HepG2 (cell line): ENCODE results near the gene ARFGAP2. TPM values are rescaled to one million over a fixed set of nuclear protein-coding genes. Genes with fewer than 3 reads are reported as not detected.
A peak's percentile ranks its signal among the peaks of the same experiment; 100 is the strongest.

ENCODE experiments used
- BATF2 ChIP-seq: sonication (generic); formaldehyde crosslinking; IDR thresholded peaks from 2 replicates; pipeline ENCODE4 v1.8.0; 2022; ENCODE audit warnings: mild to moderate bottlenecking, missing genetic modification reagents, moderate library complexity
- CREB1 ChIP-seq, 2 experiments: fragments of 450-650 bp in 1 of 2; IDR thresholded peaks; 2 replicates each; pipeline ENCODE4 v1.6.1; 2016 to 2017; ENCODE audit warnings: control low read depth in 1 of 2, mild to moderate bottlenecking in 1 of 2, missing compliant biosample characterization in 1 of 2, missing genetic modification characterization in 1 of 2
- JUNB ChIP-seq: sonication (generic); formaldehyde crosslinking; IDR thresholded peaks from 2 replicates; pipeline ENCODE4 v1.8.0; 2022; ENCODE audit warnings: missing genetic modification reagents, mild to moderate bottlenecking, borderline replicate concordance
- MAF1 ChIP-seq: sonication (generic); formaldehyde crosslinking; IDR thresholded peaks from 2 replicates; pipeline ENCODE4 v1.5.0; 2020; ENCODE audit warnings: missing genetic modification reagents, borderline replicate concordance
- MTF1 ChIP-seq: sonication (generic); formaldehyde crosslinking; IDR thresholded peaks from 2 replicates; pipeline ENCODE4 v1.5.0; 2020; ENCODE audit warnings: missing genetic modification reagents
- PHF5A ChIP-seq: IDR thresholded peaks from one replicate; pipeline ENCODE4 v1.6.1; 2018; ENCODE audit warnings: low read depth, missing genetic modification reagents; ENCODE audit not compliant: unreplicated experiment
- POLR2G ChIP-seq: fragments of 200-400 bp; formaldehyde crosslinking; IDR thresholded peaks from 2 replicates; pipeline ENCODE4 v1.6.1; 2018; ENCODE audit warnings: mild to moderate bottlenecking, low read depth, low read length, moderate library complexity
- RCOR2 ChIP-seq: IDR thresholded peaks from 2 replicates; pipeline ENCODE4 v1.6.1; 2016; ENCODE audit warnings: missing biosample characterization, missing genetic modification reagents
- REPIN1 ChIP-seq: sonication (generic); formaldehyde crosslinking; IDR thresholded peaks from 2 replicates; pipeline ENCODE4 v1.8.0; 2022; ENCODE audit warnings: missing genetic modification reagents, low read depth, mild to moderate bottlenecking, borderline replicate concordance
- RFX1 ChIP-seq: fragments of 450-650 bp; IDR thresholded peaks from 2 replicates; pipeline ENCODE4 v1.6.1; 2017
- SIN3B ChIP-seq: fragments of 150-350 bp; IDR thresholded peaks from 2 replicates; pipeline ENCODE4 v1.6.1; 2014; ENCODE audit warnings: low read length
- SOX6 ChIP-seq, 2 experiments: fragments of 450-650 bp in 1 of 2; sonication (generic) in 1 of 2; formaldehyde crosslinking in 1 of 2; IDR thresholded peaks; 2 replicates each; pipeline versions ENCODE4 v1.4.0 to v1.6.1; 2017 to 2020; ENCODE audit warnings: antibody characterized with exemption in 1 of 2, mild to moderate bottlenecking in 1 of 2, missing genetic modification reagents in 1 of 2
- TFE3 ChIP-seq: IDR thresholded peaks from 2 replicates; pipeline ENCODE4 v1.6.1; 2016
- ZC3H4 ChIP-seq: sonication (generic); formaldehyde crosslinking; IDR thresholded peaks from 2 replicates; pipeline ENCODE4 v1.4.0; 2020; ENCODE audit warnings: missing genetic modification reagents, borderline replicate concordance
- ZFP62 ChIP-seq: sonication (generic); formaldehyde crosslinking; IDR thresholded peaks from 2 replicates; pipeline ENCODE4 v1.4.0; 2020; ENCODE audit warnings: missing genetic modification reagents
- ZKSCAN1 ChIP-seq: fragments of 150-350 bp; IDR thresholded peaks from 2 replicates; pipeline ENCODE4 v1.6.1; 2014; ENCODE audit warnings: low read length
- ZNF484 ChIP-seq: sonication (generic); formaldehyde crosslinking; IDR thresholded peaks from 2 replicates; pipeline ENCODE4 v1.5.1; 2020; ENCODE audit warnings: mild to moderate bottlenecking, low read depth, missing genetic modification reagents, borderline replicate concordance
- ZNF609 ChIP-seq: sonication (generic); formaldehyde crosslinking; IDR thresholded peaks from 2 replicates; pipeline ENCODE4 v1.4.0; 2020; ENCODE audit warnings: mild to moderate bottlenecking, missing genetic modification reagents, borderline replicate concordance
- ZNF75D ChIP-seq: sonication (generic); formaldehyde crosslinking; IDR thresholded peaks from 2 replicates; pipeline ENCODE4 v1.8.1; 2023; ENCODE audit warnings: missing genetic modification reagents, mild to moderate bottlenecking, borderline replicate concordance
- ZNF775 ChIP-seq: sonication (generic); formaldehyde crosslinking; IDR thresholded peaks from 2 replicates; pipeline ENCODE4 v1.4.0; 2020; ENCODE audit warnings: missing genetic modification reagents, mild to moderate bottlenecking, moderate library complexity, borderline replicate concordance
- ZNF780A ChIP-seq: sonication (generic); formaldehyde crosslinking; IDR thresholded peaks from 2 replicates; pipeline ENCODE4 v1.8.0; 2022; ENCODE audit warnings: mild to moderate bottlenecking, missing genetic modification reagents, moderate library complexity
- ZNF782 ChIP-seq: sonication (generic); formaldehyde crosslinking; IDR thresholded peaks from 2 replicates; pipeline ENCODE4 v1.4.0; 2020; ENCODE audit warnings: missing genetic modification reagents, mild to moderate bottlenecking, borderline replicate concordance
- ZSCAN22 ChIP-seq: sonication (generic); formaldehyde crosslinking; IDR thresholded peaks from 2 replicates; pipeline ENCODE4 v1.4.0; 2020; ENCODE audit warnings: mild to moderate bottlenecking, missing genetic modification reagents
- polyA plus RNA-seq, 8 experiments: library from polyadenylated mRNA; depleted of rRNA in 3 of 8; stranded (reverse) in 7 of 8; unstranded in 1 of 8; fragments of >200 nt; fragmentation: Illumina TruSeq in 4 of 8; extraction: Trizol in 4 of 8; gene quantifications; 2 replicates each; pipeline versions ENCODE4 v1.2.1 to v1.2.3, GENCODE V29; 2011 to 2016; ENCODE audit warnings: low read depth in 4 of 8, missing spikeins in 1 of 8, mixed read lengths in 1 of 8; ENCODE audit not compliant: insufficient read depth in 1 of 8
- total RNA-seq, 5 experiments: library from RNA; depleted of rRNA; stranded (reverse); fragments of >200 nt; fragmentation: Illumina TruSeq; extraction: Trizol; gene quantifications; 2 replicates each; pipeline ENCODE4 v1.2.3, GENCODE V29; 2016; ENCODE audit warnings: low read depth in 1 of 5

Gene ARFGAP2
- total and polyA plus RNA-seq, 2 of the 13 experiments (the other 11 are each of a cell fraction or from before 2014, with no cell fraction given) = 32.3 to 75.3 TPM

DNA sequence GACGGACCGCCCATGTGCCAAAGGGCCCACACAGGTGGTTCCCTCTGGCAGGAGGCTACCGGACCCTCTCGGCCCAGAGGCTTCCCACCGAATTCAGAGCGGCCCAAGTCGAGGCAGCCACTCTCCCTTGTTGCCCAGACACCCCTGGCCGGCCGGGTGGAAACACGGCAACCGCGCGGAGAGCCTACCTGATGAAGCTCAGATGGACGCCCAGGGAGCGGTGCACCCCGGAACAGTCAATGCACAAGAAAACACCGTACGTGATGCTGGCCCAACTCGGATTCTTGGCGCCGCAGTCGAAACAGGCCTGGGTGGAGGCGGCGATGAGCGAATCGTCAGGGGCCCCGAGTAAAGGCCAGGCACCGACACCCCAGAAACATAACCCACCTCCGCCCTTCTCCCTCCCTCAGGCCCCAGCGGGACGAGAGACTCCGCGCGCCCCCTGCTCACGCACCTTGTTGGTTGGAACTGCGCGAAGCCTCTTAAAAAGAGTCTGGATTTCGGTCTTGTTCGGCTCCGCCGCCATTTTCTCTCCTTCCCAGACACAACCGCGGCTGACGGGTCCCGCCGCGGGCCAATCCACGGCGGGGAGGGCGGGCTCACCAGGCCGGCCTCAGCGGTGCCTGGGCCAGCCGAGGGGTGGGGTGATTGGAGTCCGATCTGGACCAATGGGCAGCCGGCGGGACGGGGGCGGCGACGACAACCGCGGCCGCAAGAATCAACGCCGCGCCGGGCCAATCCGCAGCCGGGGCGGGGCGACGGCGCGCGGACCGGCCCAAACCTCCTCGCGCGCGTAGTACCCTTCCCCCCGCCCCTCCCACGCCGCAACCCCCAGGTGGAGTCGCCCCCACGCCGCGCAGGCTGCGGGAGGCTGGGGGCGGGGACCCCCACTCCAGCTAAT lies at the start of gene ARFGAP2 (continued):
- peak; percentile 30; the same call in 1 of the 2 replicates for TF ChIP-seq ZSCAN22
- TF ChIP-seq ZNF782 (CRISPR knock-in tag) = peak; percentile 68; the same call in 1 of the 2 replicates
- TF ChIP-seq RFX1 = no peak
- no peak for TF ChIP-seq RCOR2
- no peak; the same call in 1 of the 2 replicates for TF ChIP-seq ZNF484 (CRISPR knock-in tag)
- no peak for TF ChIP-seq JUNB (CRISPR knock-in tag)
- TF ChIP-seq ZKSCAN1 = no peak
- TF ChIP-seq ZFP62 (CRISPR knock-in tag) = no peak
- no peak for TF ChIP-seq ZNF775
- TF ChIP-seq ZNF780A = no peak
- TF ChIP-seq REPIN1 (CRISPR knock-in tag) = peak; percentile 69
- TF ChIP-seq MTF1 = no peak
- peak; percentile 95 for TF ChIP-seq POLR2G
- no peak for TF ChIP-seq ZC3H4 (CRISPR knock-in tag)
- no peak for TF ChIP-seq ZNF75D
- TF ChIP-seq PHF5A (CRISPR knock-in tag) = peak; percentile 61
- TF ChIP-seq MAF1 = no peak
- TF ChIP-seq BATF2 (CRISPR knock-in tag) = no peak
- TF ChIP-seq SIN3B = peak; percentile 83
- TF ChIP-seq SOX6 (IDR thresholded peaks at IDR 0.05) = no peak
- peak; percentile 38; the same call in 1 of the 2 replicates for TF ChIP-seq SOX6 (CRISPR knock-in tag; IDR thresholded peaks at IDR 0.05)
- TF ChIP-seq TFE3 (CRISPR knock-in tag) = no peak
- peak; percentile 27; the same call in 1 of the 2 replicates for TF ChIP-seq ZNF609 (CRISPR knock-in tag)
- TF ChIP-seq CREB1 (IDR thresholded peaks at IDR 0.05) = peak; percentile 67
- peak; percentile 4; the same call in 1 of the 2 replicates for TF ChIP-seq CREB1 (CRISPR knock-in tag; IDR thresholded peaks at IDR 0.05)
